HepG2 (cell line): Measurements from ENCODE around the gene FAM180A. TPM values are rescaled to one million over a fixed set of nuclear protein-coding genes. Genes with fewer than 3 reads are reported as not detected.

ENCODE experiments used
- ATAC-seq: fragments of 200-7000 bp; cut with Tn5 transposase; 3 replicates; pipeline ENCODE4 v1.9.1; 2020; ENCODE audit warnings: mild to moderate bottlenecking, moderate library complexity
- BruUV-seq: library from RNA; stranded (reverse); fragments of 400-500 nt; replicated peaks from 2 replicates; lab custom pipeline; 2021; lab: Mats Ljungman, UMichigan
- CTCF ChIA-PET: fragments of 300-600 bp; formaldehyde crosslinking; extraction: SDS; loops from one replicate; lab custom pipeline; 2021; ENCODE audit warnings: low total read pairs, inconsistent platforms, low intra/inter-chr PET ratio; lab: Yijun Ruan, JAX
- POLR2A ChIA-PET: fragments of 350-600 bp; sonication (Branson Sonifier 250); formaldehyde crosslinking; loops from one replicate; lab custom pipeline; 2020; ENCODE audit warnings: antibody characterized with exemption, inconsistent platforms; lab: Yijun Ruan, JAX
- DNase-seq: peaks from one replicate; pipeline ENCODE4 v3.0.0-alpha.2; 2015; ENCODE audit warnings: low spot score
- FAIRE-seq: peaks from 3 replicates; lab custom pipeline; 2011; peaks lifted over from hg19 to GRCh38; lab: Jason Lieb, UNC
- H2AFZ ChIP-seq: one replicate; pipeline ENCODE4 v1.6.1; 2011; ENCODE audit warnings: low read length, inconsistent platforms
- H3K27ac ChIP-seq: fragments of 300-600 bp; 3 replicates; pipeline ENCODE4 v1.8.0; 2011; ENCODE audit warnings: mixed run types, mild to moderate bottlenecking, mixed read lengths, low read length, inconsistent platforms; ENCODE audit not compliant: insufficient read depth; ENCODE audit errors: extremely low read length
- H3K27me3 ChIP-seq, 2 experiments: fragments of 200-600 bp in 1 of 2; 2 replicates in 1 of 2; 3 replicates in 1 of 2; pipeline versions ENCODE4 v1.6.0 to v1.8.0; 2011; ENCODE audit warnings: low read length in 2 of 2, mild to moderate bottlenecking in 2 of 2, moderate library complexity in 2 of 2, inconsistent platforms in 1 of 2; ENCODE audit not compliant: insufficient read depth in 2 of 2, control insufficient read depth in 1 of 2
- H3K36me3 ChIP-seq, 2 experiments: fragments of 200-600 bp in 1 of 2; replicated peaks in 1 of 2; 2 replicates in 1 of 2; 3 replicates in 1 of 2; pipeline versions ENCODE4 v1.5.1 to v1.8.0; 2011; ENCODE audit warnings: low read length in 2 of 2, inconsistent platforms in 1 of 2; ENCODE audit not compliant: insufficient read depth in 2 of 2, control insufficient read depth in 1 of 2
- H3K4me1 ChIP-seq: 2 replicates; pipeline ENCODE4 v1.5.1; 2012; ENCODE audit warnings: low read length, inconsistent platforms; ENCODE audit not compliant: insufficient read depth
- H3K4me2 ChIP-seq: 2 replicates; pipeline ENCODE4 v1.6.0; 2011; ENCODE audit warnings: low read depth, low read length, inconsistent platforms
- H3K4me3 ChIP-seq, 3 experiments: fragments of 200-600 bp in 1 of 3; sonication (generic), shearing (Covaris generic) in 1 of 3; replicated peaks in 1 of 3; 2 replicates each; pipeline ENCODE4 v1.5.1; 2011 to 2016; ENCODE audit warnings: low read length in 3 of 3, inconsistent platforms in 2 of 3, low read depth in 2 of 3, mild to moderate bottlenecking in 2 of 3, control low read depth in 1 of 3, mixed read lengths in 1 of 3; ENCODE audit not compliant: insufficient read depth in 1 of 3
- H3K79me2 ChIP-seq: one replicate; pipeline ENCODE4 v1.6.1; 2011; ENCODE audit warnings: low read length, inconsistent platforms; ENCODE audit not compliant: insufficient read depth
- H3K9ac ChIP-seq: 2 replicates; pipeline ENCODE4 v1.6.0; 2011; ENCODE audit warnings: mild to moderate bottlenecking, low read depth, low read length, inconsistent platforms; ENCODE audit not compliant: insufficient read depth
- H3K9me3 ChIP-seq: 2 replicates; pipeline ENCODE4 v1.5.1; 2012; ENCODE audit warnings: mild to moderate bottlenecking, low read length
- H4K20me1 ChIP-seq: 2 replicates; pipeline ENCODE4 v1.6.0; 2011; ENCODE audit warnings: inconsistent platforms, mild to moderate bottlenecking, low read length, moderate library complexity; ENCODE audit not compliant: insufficient read depth
- GATAD2A ChIP-seq: IDR thresholded peaks from 2 replicates; pipeline ENCODE4 v1.6.1; 2016
- HMG20B ChIP-seq: conservative IDR thresholded peaks from 2 replicates; pipeline ENCODE4 v1.6.1; 2016; ENCODE audit warnings: missing genetic modification reagents, missing compliant biosample characterization
- HNF4A ChIP-seq: sonication (generic); formaldehyde crosslinking; IDR thresholded peaks from 2 replicates; pipeline ENCODE4 v1.4.0; 2020; ENCODE audit warnings: missing genetic modification reagents
- HNRNPUL1 ChIP-seq: fragments of 200-400 bp; formaldehyde crosslinking; IDR thresholded peaks from 2 replicates; pipeline ENCODE4 v1.6.1; 2017; ENCODE audit warnings: low read depth, mild to moderate bottlenecking, low read length, moderate library complexity
- ISX ChIP-seq: sonication (generic); formaldehyde crosslinking; conservative IDR thresholded peaks from 2 replicates; pipeline ENCODE4 v1.5.0; 2020; ENCODE audit warnings: missing genetic modification reagents
- JUNB ChIP-seq: sonication (generic); formaldehyde crosslinking; IDR thresholded peaks from 2 replicates; pipeline ENCODE4 v1.8.0; 2022; ENCODE audit warnings: missing genetic modification reagents, mild to moderate bottlenecking, borderline replicate concordance
- KMT2B ChIP-seq: IDR thresholded peaks from 2 replicates; pipeline ENCODE4 v1.6.1; 2016; ENCODE audit warnings: missing genetic modification reagents, missing compliant biosample characterization
- NFE2L1 ChIP-seq: sonication (generic); formaldehyde crosslinking; IDR thresholded peaks from 2 replicates; pipeline ENCODE4 v1.4.0; 2020; ENCODE audit warnings: missing genetic modification reagents, mild to moderate bottlenecking, borderline replicate concordance
- RFX3 ChIP-seq: IDR thresholded peaks from 2 replicates; pipeline ENCODE4 v1.6.1; 2016; ENCODE audit warnings: missing biosample characterization, missing genetic modification reagents
- SATB2 ChIP-seq: sonication (generic); formaldehyde crosslinking; IDR thresholded peaks from 2 replicates; pipeline ENCODE4 v1.5.0; 2020; ENCODE audit warnings: missing genetic modification reagents
- SOX5 ChIP-seq: IDR thresholded peaks from 2 replicates; pipeline ENCODE4 v1.6.1; 2016; ENCODE audit warnings: borderline replicate concordance
- ZNF326 ChIP-seq: sonication (generic); formaldehyde crosslinking; IDR thresholded peaks from 2 replicates; pipeline ENCODE4 v1.4.0; 2020; ENCODE audit warnings: missing genetic modification reagents, borderline replicate concordance
- ZNF512B ChIP-seq: sonication (generic); formaldehyde crosslinking; IDR thresholded peaks from 2 replicates; pipeline ENCODE4 v1.5.1; 2020; ENCODE audit warnings: missing genetic modification reagents, mild to moderate bottlenecking, borderline replicate concordance
- ZNF660 ChIP-seq: sonication (generic); formaldehyde crosslinking; IDR thresholded peaks from 2 replicates; pipeline ENCODE4 v1.5.1; 2020; ENCODE audit warnings: mild to moderate bottlenecking, low read depth, missing genetic modification reagents, borderline replicate concordance
- ZNF720 ChIP-seq: sonication (generic); formaldehyde crosslinking; IDR thresholded peaks from 2 replicates; pipeline ENCODE4 v1.4.0; 2020; ENCODE audit warnings: missing genetic modification reagents
- WGBS: methylation state at CpG from one replicate; pipeline ENCODE4 v1.1.6; 2017; ENCODE audit warnings: low lambda C conversion rate; 5-methylcytosine and 5-hydroxymethylcytosine counted together
- in situ Hi-C: cut with HindIII; loops from 2 replicates; pipeline ENCODE4 v1.10.0; 2017; ENCODE audit warnings: low pct_unique_long_range_greater_than_20kb; ENCODE audit not compliant: extremely low pct_ligation_motif_present
- intact Hi-C: fragments of 100-400 bp; cut with micrococcal nuclease; formaldehyde crosslinking; loops from one replicate; pipeline ENCODE4 v1.10.0; 2022; ENCODE audit not compliant: unreplicated experiment
- polyA plus RNA-seq, 8 experiments: library from polyadenylated mRNA; depleted of rRNA in 3 of 8; stranded (reverse) in 7 of 8; unstranded in 1 of 8; fragments of >200 nt; fragmentation: Illumina TruSeq in 4 of 8; extraction: Trizol in 4 of 8; gene quantifications; 2 replicates each; pipeline versions ENCODE4 v1.2.1 to v1.2.3, GENCODE V29; 2011 to 2016; ENCODE audit warnings: low read depth in 4 of 8, missing spikeins in 1 of 8, mixed read lengths in 1 of 8; ENCODE audit not compliant: insufficient read depth in 1 of 8
- total RNA-seq, 5 experiments: library from RNA; depleted of rRNA; stranded (reverse); fragments of >200 nt; fragmentation: Illumina TruSeq; extraction: Trizol; gene quantifications; 2 replicates each; pipeline ENCODE4 v1.2.3, GENCODE V29; 2016; ENCODE audit warnings: low read depth in 1 of 5

Gene FAM180A
- total and polyA plus RNA-seq, 2 of the 13 experiments (the other 11 are each of a cell fraction or from before 2014, with no cell fraction given), result not detected

GRCh38 chr7:135791543-135792362 lies 43.1 kb upstream of the FAM180A start:
- 5% methylated on average over 4 of the region's 7 CpGs for WGBS
- no peak overlapping the region for H3K4me2 ChIP-seq
- no TSS peak for BruUV-seq
- H3K36me3 ChIP-seq, result no peaks in the 10 kb centered on the region
- intact Hi-C loops (no loop called here), in situ Hi-C loops (no loop called here)
- H3K9me3 ChIP-seq, result no peaks in the 10 kb centered on the region
- POLR2A ChIA-PET, result no interaction called here
- no peaks in the 10 kb centered on the region for H4K20me1 ChIP-seq
- CTCF ChIA-PET, result no interaction called here
- no peak for FAIRE-seq
- ATAC-seq, result peak; percentile 75
- H2AFZ ChIP-seq, result no peak overlapping the region
- H3K27ac ChIP-seq, result no peak overlapping the region
- no peaks in the 10 kb centered on the region for H3K4me1 ChIP-seq
- no peaks in the 10 kb centered on the region for H3K79me2 ChIP-seq
- H3K27me3 ChIP-seq, result no peaks in the 10 kb centered on the region; a peak in 3 of 5 replicates
- no peak overlapping the region for H3K4me3 ChIP-seq
- no peak for DNase-seq
- TF ChIP-seq RFX3 (CRISPR knock-in tag) (no peak), HNF4A (CRISPR knock-in tag) (peak; percentile 63)
- no peak overlapping the region for H3K9ac ChIP-seq

GRCh38 chr7:135790371-135790977 lies 41.9 kb upstream of the FAM180A start:
- intact Hi-C loops (no loop called here), in situ Hi-C loops (no loop called here)
- no peak overlapping the region for H3K4me2 ChIP-seq
- no peaks in the 10 kb centered on the region for H3K36me3 ChIP-seq
- ATAC-seq, result no peak
- H3K27me3 ChIP-seq, result no peaks in the 10 kb centered on the region; a peak in 3 of 5 replicates
- POLR2A ChIA-PET, result no interaction called here
- no peak overlapping the region for H3K27ac ChIP-seq
- WGBS, result 51% methylated on average over 11 of the region's 11 CpGs
- BruUV-seq, result no TSS peak
- H3K4me3 ChIP-seq, result no peak overlapping the region
- CTCF ChIA-PET, result no interaction called here
- H3K79me2 ChIP-seq, result no peaks in the 10 kb centered on the region
- no peaks in the 10 kb centered on the region for H4K20me1 ChIP-seq
- no peak overlapping the region for H3K9ac ChIP-seq
- FAIRE-seq, result no peak
- H3K9me3 ChIP-seq, result no peaks in the 10 kb centered on the region
- no peak for DNase-seq
- no peaks in the 10 kb centered on the region for H3K4me1 ChIP-seq
- no peak overlapping the region for H2AFZ ChIP-seq
- TF ChIP-seq SATB2 (CRISPR knock-in tag), result no peak
- no peak for TF ChIP-seq GATAD2A
- no peak for TF ChIP-seq ZNF326 (CRISPR knock-in tag)
- no peak for TF ChIP-seq ISX
- TF ChIP-seq HMG20B, result no peak
- no peak for TF ChIP-seq HNRNPUL1
- no peak for TF ChIP-seq KMT2B
- no peak for TF ChIP-seq ZNF512B (CRISPR knock-in tag)
- no peak for TF ChIP-seq JUNB
- no peak for TF ChIP-seq SOX5
- TF ChIP-seq ZNF660 (CRISPR knock-in tag), result no peak
- TF ChIP-seq NFE2L1, result no peak
- TF ChIP-seq ZNF720 (CRISPR knock-in tag), result no peak
